ENCODE measurements around the gene UTP18. TPM values are rescaled to one million over a fixed set of nuclear protein-coding genes. Genes with fewer than 3 reads are reported as not detected.
"Not testable (repeated sequence)": the region's sequence is repeated elsewhere in the genome, so short reads cannot be mapped to it uniquely, and the experiment has no call there.

UTP18 gene
- total RNA-seq, 1 experiment from 2014 or later: 87.5 TPM

GRCh38 chr17:51330861-51331503 lies 70.6 kb downstream of the UTP18 start:
- DNase-seq (ENCODE audit: low spot score): not testable (repeated sequence)

- no peak for DNase-seq (ENCODE audit: low spot score)
Observed at GRCh38 chr17:51335006-51335590, 74.8 kb downstream of the UTP18 start.

GRCh38 chr17:51335883-51336822 lies 75.8 kb downstream of the UTP18 start:
- no peak for DNase-seq (ENCODE audit: low spot score)

GRCh38 chr17:51341457-51341856 lies 81.1 kb downstream of the UTP18 start:
- DNase-seq (ENCODE audit: low spot score): no peak

GRCh38 chr17:51342257-51342656 lies 81.9 kb downstream of the UTP18 start:
- DNase-seq (ENCODE audit: low spot score): no peak

- DNase-seq (ENCODE audit: low spot score): no peak
Observed at GRCh38 chr17:51344532-51344931, 84.2 kb downstream of the UTP18 start.

- DNase-seq (ENCODE audit: low spot score): no peak
Observed at GRCh38 chr17:51346218-51346982, 86.1 kb downstream of the UTP18 start.

Other genes starting within 250 kb of the UTP18 start
- gene SPAG9, start 139.7 kb upstream of the UTP18 start, total RNA-seq (2014; rRNA removed; shearing (Covaris generic)): 35.1 and 39.8 TPM in 2 replicates
- gene NME1, start 107.0 kb upstream of the UTP18 start, total RNA-seq (2014; rRNA removed; shearing (Covaris generic)): 510 and 574 TPM in 2 replicates
- 954 and 1,318 TPM in 2 replicates for gene NME2, start 94.1 kb upstream of the UTP18 start, total RNA-seq (2014; rRNA removed; shearing (Covaris generic))
- 2.9 and 5.1 TPM in 2 replicates for gene MBTD1, start 497 bp upstream of the UTP18 start, total RNA-seq (2014; rRNA removed; shearing (Covaris generic))

Data from H4 (cell line).